Activated CD8-positive, alpha-beta memory T cell treated with anti-CD3 and anti-CD28 coated beads, Interleukin-2, amount 50 U/mL, for 24 hours (primary cell): ENCODE results near the gene ACLY.
"Not testable (repeated sequence)": the region's sequence is repeated elsewhere in the genome, so short reads cannot be mapped to it uniquely, and the experiment has no call there.

ENCODE experiments used
- DNase-seq: peaks from one replicate; pipeline ENCODE4 v3.0.0-alpha.2; 2020; ENCODE audit errors: extremely low read depth

ACLY gene

GRCh38 chr17:41939693-41940090 lies 20.9 kb upstream of the ACLY start:
- DNase-seq, result no peak

GRCh38 chr17:41939044-41939692 lies 20.4 kb upstream of the ACLY start:
- DNase-seq, result no peak

GRCh38 chr17:41937970-41938954 lies 19.5 kb upstream of the ACLY start:
- no peak for DNase-seq

- DNase-seq, result no peak
Measured at GRCh38 chr17:41935641-41936040, 16.9 kb upstream of the ACLY start.

GRCh38 chr17:41932816-41933389 lies 14.2 kb upstream of the ACLY start:
- no peak for DNase-seq

GRCh38 chr17:41931715-41932114 lies 13.0 kb upstream of the ACLY start:
- not testable (repeated sequence) for DNase-seq

GRCh38 chr17:41930833-41931156 lies 12.0 kb upstream of the ACLY start:
- DNase-seq, result not testable (repeated sequence)

- peak; percentile 97 for DNase-seq
Measured at GRCh38 chr17:41930009-41930832, 11.5 kb upstream of the ACLY start, which contains the start of gene ODAD4. TSS of gene ODAD4 (plus strand) at chr17:41930617. CDS start at chr17:41930724, 107 bp downstream.

GRCh38 chr17:41928693-41929251 lies 10.0 kb upstream of the ACLY start:
- no peak for DNase-seq

- no peak for DNase-seq
Measured at GRCh38 chr17:41925991-41926590, 7.3 kb upstream of the ACLY start.

- no peak for DNase-seq
Measured at GRCh38 chr17:41920580-41920955, 1.8 kb upstream of the ACLY start.

- no peak for DNase-seq
Measured at GRCh38 chr17:41919840-41920579, 1.3 kb upstream of the ACLY start.

GRCh38 chr17:41919165-41919817 lies 540 bp upstream of the ACLY start:
- no peak for DNase-seq

- DNase-seq, result no peak
Measured at GRCh38 chr17:41917679-41918313, 955 bp downstream of the ACLY start.

GRCh38 chr17:41917192-41917591 lies 1.6 kb downstream of the ACLY start:
- no peak for DNase-seq

- no peak for DNase-seq
Measured at GRCh38 chr17:41915566-41915965, 3.2 kb downstream of the ACLY start.

- DNase-seq, result no peak
Measured at GRCh38 chr17:41915020-41915419, 3.7 kb downstream of the ACLY start.

GRCh38 chr17:41914358-41914766 lies 4.4 kb downstream of the ACLY start:
- DNase-seq, result no peak

GRCh38 chr17:41913798-41914197 lies 5.0 kb downstream of the ACLY start:
- no peak for DNase-seq
